ENCODE data around the gene RNF11.

RNF11 gene

GRCh38 chr1:51287966-51288365 is 51.9 kb downstream of the RNF11 start:
- ChIA-PET POLR2A (ENCODE audit: low non-redundant PET) (no interaction called here), CTCF (interaction anchor here (2.4 kb wide), 1 partner anchor 9 kb away, joined by 9 read pairs; no protein-coding TSS in a partner anchor)
- no peak overlapping the region for H3K27ac ChIP-seq
- no peak for TF ChIP-seq CTCF (conservative IDR thresholded peaks at IDR 0.05; ENCODE audit: low read depth)
- no peak for DNase-seq (ENCODE audit: low spot score)

- DNase-seq (ENCODE audit: low spot score) = no peak
- ChIA-PET CTCF (no interaction called here), POLR2A (ENCODE audit: low non-redundant PET) (no interaction called here)
- no peak overlapping the region for H3K27ac ChIP-seq
- TF ChIP-seq CTCF (conservative IDR thresholded peaks at IDR 0.05; ENCODE audit: low read depth) = no peak
Measured at GRCh38 chr1:51288578-51288977, 52.5 kb downstream of the RNF11 start.

GRCh38 chr1:51289676-51290488 is 53.8 kb downstream of the RNF11 start:
- no peak for DNase-seq (ENCODE audit: low spot score)
- no peak for TF ChIP-seq CTCF (conservative IDR thresholded peaks at IDR 0.05; ENCODE audit: low read depth)
- ChIA-PET POLR2A (ENCODE audit: low non-redundant PET) (no interaction called here), CTCF (interaction anchor here (0.6 kb wide), 1 partner anchor 59 kb away, joined by 3 read pairs; no protein-coding TSS in a partner anchor)
- H3K27ac ChIP-seq = no peak overlapping the region

GRCh38 chr1:51290489-51290847 is 54.4 kb downstream of the RNF11 start:
- no peak for DNase-seq (ENCODE audit: low spot score)
- TF ChIP-seq CTCF (conservative IDR thresholded peaks at IDR 0.05; ENCODE audit: low read depth) = no peak
- POLR2A ChIA-PET (ENCODE audit: low non-redundant PET) = no interaction called here
- H3K27ac ChIP-seq = no peak overlapping the region
- CTCF ChIA-PET = interaction anchor here (0.6 kb wide), 1 partner anchor 60 kb away, joined by 3 read pairs; no protein-coding TSS in a partner anchor

- no peak for DNase-seq (ENCODE audit: low spot score)
- H3K27ac ChIP-seq = no peak overlapping the region
- CTCF ChIA-PET = no interaction called here
- POLR2A ChIA-PET (ENCODE audit: low non-redundant PET) = no interaction called here
- TF ChIP-seq CTCF (conservative IDR thresholded peaks at IDR 0.05; ENCODE audit: low read depth) = no peak
Measured at GRCh38 chr1:51293898-51294515, 57.9 kb downstream of the RNF11 start.

- no peak for DNase-seq (ENCODE audit: low spot score)
- CTCF ChIA-PET = no interaction called here
- POLR2A ChIA-PET (ENCODE audit: low non-redundant PET) = no interaction called here
- TF ChIP-seq CTCF (conservative IDR thresholded peaks at IDR 0.05; ENCODE audit: low read depth) = no peak
- no peak overlapping the region for H3K27ac ChIP-seq
Measured at GRCh38 chr1:51294566-51295184, 58.6 kb downstream of the RNF11 start.
